GM10248 (cell line): ENCODE data around the gene EIF3F.

Experiments used
- CTCF ChIA-PET: fragments of 300-600 bp; sonication (Branson Sonifier 250); formaldehyde crosslinking; extraction: SDS; loops from one replicate; lab custom pipeline; 2021; ENCODE audit warnings: antibody characterized with exemption; lab: Yijun Ruan, JAX
- POLR2A ChIA-PET: fragments of 350-650 bp; sonication (Branson Sonifier 250); formaldehyde crosslinking; extraction: SDS; loops from one replicate; lab custom pipeline; 2020; ENCODE audit warnings: antibody characterized with exemption; lab: Yijun Ruan, JAX
- DNase-seq: peaks from one replicate; pipeline ENCODE4 v3.0.0; 2012; ENCODE audit errors: extremely low spot score
- CTCF ChIP-seq: IDR thresholded peaks from 2 replicates; pipeline ENCODE4 v1.5.1; 2012; ENCODE audit warnings: mild to moderate bottlenecking, low read depth; ENCODE audit errors: extremely low read depth, missing control alignments, control extremely low read depth

The EIF3F gene

GRCh38 chr11:8017071-8017470 is 29.9 kb downstream of the EIF3F start:
- POLR2A ChIA-PET: no interaction called here
- CTCF ChIA-PET: interaction anchor here (1.3 to 6.6 kb wide), 4 partner anchors 11 to 166 kb away, joined by 3 to 39 read pairs (median 32); no protein-coding TSS in a partner anchor
- no peak for TF ChIP-seq CTCF
- DNase-seq: no peak

DNA sequence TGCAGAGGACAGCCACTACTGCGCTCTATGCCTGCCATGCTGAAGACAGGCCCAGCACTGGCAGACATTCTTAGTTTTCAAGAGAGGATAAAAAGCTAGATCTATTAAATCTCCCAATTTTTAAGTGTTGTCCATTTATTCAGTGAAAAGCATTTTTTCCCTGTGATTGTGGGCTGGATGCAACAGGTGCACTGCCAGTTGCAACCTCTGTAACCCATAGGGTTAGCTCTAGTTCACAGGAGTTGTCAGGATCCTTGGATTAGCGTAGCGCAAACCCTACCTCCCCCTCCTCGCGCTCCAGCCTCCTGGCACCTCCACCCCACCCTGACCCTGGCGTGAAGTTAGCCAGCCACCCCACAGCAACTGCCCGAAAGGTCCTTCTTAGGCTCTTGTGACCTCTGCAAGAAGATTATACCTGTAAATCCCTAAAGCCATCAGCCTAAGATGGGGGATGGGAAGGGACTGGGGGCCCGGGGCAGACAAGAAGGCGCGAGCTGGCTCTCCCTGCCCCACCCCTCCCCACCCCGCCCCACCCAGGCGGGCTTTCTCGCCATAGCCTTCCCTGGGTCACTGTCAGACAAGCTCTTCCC is 30.9 kb downstream of the EIF3F start:
- no peak for TF ChIP-seq CTCF
- DNase-seq: no peak
- CTCF ChIA-PET: interaction anchor here (1.0 to 6.6 kb wide), 5 partner anchors 9 to 82 kb away, joined by 3 to 39 read pairs (median 27); no protein-coding TSS in a partner anchor
- POLR2A ChIA-PET: no interaction called here

DNA sequence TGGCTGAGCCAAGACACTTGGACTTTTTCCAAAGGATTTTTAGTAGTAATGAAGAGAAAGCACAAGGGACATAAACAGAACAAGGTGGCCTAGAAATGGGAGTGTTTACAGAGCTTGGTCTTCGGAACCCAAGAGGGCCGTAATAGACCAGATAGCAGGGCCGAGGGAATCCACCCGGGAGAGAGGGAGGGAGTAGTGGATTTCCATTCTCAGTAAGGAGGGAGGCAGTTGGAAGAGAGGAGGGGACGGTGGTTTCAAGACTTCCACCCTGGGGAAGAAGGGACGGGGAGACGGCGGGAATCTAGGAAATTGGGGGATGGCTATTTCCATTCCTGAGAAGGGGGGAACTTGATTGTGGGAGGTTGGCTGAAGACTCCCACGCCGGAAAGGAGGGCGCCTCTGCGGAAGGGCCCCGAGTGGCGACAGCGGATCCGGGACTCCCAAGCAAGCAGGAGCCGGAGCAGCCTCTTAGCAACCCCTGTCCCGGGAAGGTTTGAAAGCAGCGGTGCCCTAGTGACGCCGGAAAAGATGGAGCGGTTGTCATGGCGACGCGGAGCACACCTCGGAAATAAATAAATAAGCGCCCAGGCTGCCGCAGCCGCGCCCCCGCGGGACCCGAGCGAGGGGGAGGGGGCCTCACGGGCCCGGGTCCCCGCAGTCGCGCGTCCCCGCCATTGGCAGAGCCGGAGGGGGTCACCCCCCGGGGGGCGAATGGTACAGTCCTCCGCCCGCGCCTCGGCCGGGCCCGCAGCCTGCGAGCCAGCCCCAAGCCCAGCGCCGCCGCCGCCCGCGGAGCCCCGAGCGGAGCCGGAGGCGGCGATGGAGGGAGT is 31.6 kb downstream of the EIF3F start:
- ChIA-PET POLR2A (no interaction called here), CTCF (interaction anchor here (0.8 to 6.6 kb wide), 6 partner anchors 8 to 81 kb away, joined by 3 to 39 read pairs (median 16); no protein-coding TSS in a partner anchor)
- no peak for TF ChIP-seq CTCF
- peak; percentile 54 for DNase-seq

DNA sequence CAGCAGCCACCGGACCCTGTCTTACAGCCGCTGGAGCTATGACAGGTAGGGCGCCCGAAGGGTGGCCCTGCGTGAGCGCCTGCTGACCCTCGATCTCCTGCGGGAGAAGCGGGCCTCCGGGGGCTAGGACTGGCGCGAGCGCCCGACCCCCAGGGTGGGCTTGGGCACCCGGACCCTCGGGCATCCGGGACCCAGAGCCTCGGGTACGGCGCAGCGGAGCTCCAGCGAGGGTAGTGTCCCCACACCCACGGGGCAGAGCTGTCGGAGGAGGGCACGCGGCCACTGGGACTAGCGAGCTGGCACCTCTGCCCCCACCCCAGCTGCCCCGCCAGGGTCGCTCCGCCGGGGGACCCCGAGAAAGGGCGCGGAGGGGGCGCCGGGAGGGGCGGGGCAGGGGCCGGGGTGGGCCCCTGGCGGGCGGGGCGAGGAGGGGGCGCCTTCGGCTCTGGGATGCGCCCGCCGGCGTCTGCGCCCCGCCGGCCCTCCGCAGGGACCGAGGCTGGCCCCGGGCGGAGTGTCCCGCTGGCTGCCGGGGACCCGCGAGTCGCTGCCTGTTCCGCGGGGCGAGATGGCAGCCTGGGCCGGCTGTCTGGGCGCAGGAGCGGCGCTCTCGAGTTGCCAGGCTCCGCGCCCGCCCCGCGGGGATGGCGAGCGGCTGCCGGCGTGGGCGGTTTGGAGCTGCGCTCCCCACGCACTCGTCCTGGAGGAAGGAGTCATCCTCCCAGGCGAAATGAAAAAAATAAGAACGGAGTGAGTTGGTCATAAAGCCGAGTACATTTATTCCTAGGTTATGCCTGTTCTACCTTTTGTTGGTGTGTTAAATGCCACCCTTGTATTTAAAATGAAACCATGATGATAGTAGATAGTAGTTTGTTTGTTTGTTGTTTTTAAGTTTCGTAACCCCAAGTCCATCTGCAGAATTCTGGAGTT is 32.4 kb downstream of the EIF3F start:
- CTCF ChIA-PET: interaction anchor here (0.8 to 6.6 kb wide), 4 partner anchors 9 to 80 kb away, joined by 3 to 38 read pairs (median 3); no protein-coding TSS in a partner anchor
- TF ChIP-seq CTCF: no peak
- DNase-seq: peak; percentile 32
- POLR2A ChIA-PET: no interaction called here

GRCh38 chr11:8020244-8020597 is 33.1 kb downstream of the EIF3F start:
- POLR2A ChIA-PET: no interaction called here
- TF ChIP-seq CTCF: no peak
- DNase-seq: no peak
- CTCF ChIA-PET: interaction anchor here (1.0 to 4.2 kb wide), 5 partner anchors 9 to 79 kb away, joined by 3 to 31 read pairs (median 5); no protein-coding TSS in a partner anchor
